HEK293 (cell line): ENCODE measurements around the gene UNC93B1.
"Not testable (repeated sequence)": the region's sequence is repeated elsewhere in the genome, so short reads cannot be mapped to it uniquely, and the experiment has no call there.

ENCODE experiments used
- CTCF ChIA-PET: fragments of 350-600 bp; formaldehyde crosslinking; extraction: SDS; loops from one replicate; lab custom pipeline; 2021; ENCODE audit warnings: antibody characterized with exemption; lab: Yijun Ruan, JAX
- POLR2A ChIA-PET: fragments of 300-600 bp; formaldehyde crosslinking; extraction: SDS; loops from one replicate; lab custom pipeline; 2020; ENCODE audit warnings: antibody characterized with exemption, inconsistent platforms; lab: Yijun Ruan, JAX
- H3K27ac ChIP-seq: fragments of 200-500 bp; sonication (Bioruptor generic); 2 replicates; pipeline ENCODE4 v1.5.1; 2014; ENCODE audit warnings: low read depth, low read length, control low read depth, inconsistent platforms; ENCODE audit errors: extremely low read depth
- H3K36me3 ChIP-seq, 2 experiments: fragments of 200-500 bp in 1 of 2; sonication (Bioruptor generic) in 1 of 2; 1 replicate in 1 of 2; 2 replicates in 1 of 2; pipeline ENCODE4 v1.5.1; 2014 to 2017; ENCODE audit warnings: inconsistent platforms in 2 of 2, low read length in 2 of 2; ENCODE audit not compliant: control insufficient read depth in 2 of 2, insufficient read depth in 1 of 2
- H3K4me1 ChIP-seq: fragments of 200-500 bp; sonication (Bioruptor generic); 2 replicates; pipeline ENCODE4 v1.5.1; 2014; ENCODE audit warnings: mild to moderate bottlenecking, low read length, inconsistent platforms; ENCODE audit not compliant: control insufficient read depth, insufficient read depth
- H3K4me3 ChIP-seq: 2 replicates; pipeline ENCODE4 v1.5.1; 2011; ENCODE audit warnings: low read depth, mild to moderate bottlenecking, control low read depth, low read length, moderate library complexity
- H3K9me3 ChIP-seq: fragments of 200-500 bp; sonication (Bioruptor generic); 2 replicates; pipeline ENCODE4 v1.5.1; 2014; ENCODE audit warnings: low read depth, low read length, inconsistent platforms; ENCODE audit not compliant: control insufficient read depth, insufficient read depth
- ATF2 ChIP-seq: fragments of 450-650 bp; formaldehyde crosslinking; IDR thresholded peaks from 2 replicates; pipeline ENCODE4 v1.5.1; 2016; ENCODE audit warnings: missing biosample characterization, missing genetic modification characterization, low read depth
- PBX3 ChIP-seq: sonication (generic); formaldehyde crosslinking; IDR thresholded peaks from 2 replicates; pipeline ENCODE4 v1.8.1; 2022; ENCODE audit warnings: mild to moderate bottlenecking, moderate library complexity, missing genetic modification reagents
- SCRT2 ChIP-seq: fragments of 450-650 bp; formaldehyde crosslinking; IDR thresholded peaks from 2 replicates; pipeline ENCODE4 v1.5.1; 2016; ENCODE audit warnings: missing biosample characterization, missing genetic modification characterization
- SP2 ChIP-seq: fragments of 450-650 bp; formaldehyde crosslinking; IDR thresholded peaks from 2 replicates; pipeline ENCODE4 v1.5.1; 2016; ENCODE audit warnings: missing biosample characterization, missing genetic modification characterization
- ZBTB26 ChIP-seq: fragments of 450-650 bp; formaldehyde crosslinking; optimal IDR thresholded peaks from 2 replicates; pipeline ENCODE3; 2016; ENCODE audit warnings: missing biosample characterization, mild to moderate bottlenecking, missing genetic modification characterization
- ZNF335 ChIP-seq: fragments of 450-650 bp; formaldehyde crosslinking; conservative IDR thresholded peaks from 2 replicates; pipeline ENCODE4 v1.5.1; 2016; ENCODE audit warnings: missing biosample characterization, missing genetic modification characterization
- ZNF449 ChIP-seq: fragments of 450-650 bp; formaldehyde crosslinking; IDR thresholded peaks from 2 replicates; pipeline ENCODE4 v1.5.1; 2017; ENCODE audit warnings: missing biosample characterization, mild to moderate bottlenecking, missing genetic modification characterization, moderate library complexity
- ZNF629 ChIP-seq: fragments of 450-650 bp; formaldehyde crosslinking; IDR thresholded peaks from 2 replicates; pipeline ENCODE4 v1.5.1; 2017; ENCODE audit warnings: missing biosample characterization, missing genetic modification characterization

Gene UNC93B1

DNA sequence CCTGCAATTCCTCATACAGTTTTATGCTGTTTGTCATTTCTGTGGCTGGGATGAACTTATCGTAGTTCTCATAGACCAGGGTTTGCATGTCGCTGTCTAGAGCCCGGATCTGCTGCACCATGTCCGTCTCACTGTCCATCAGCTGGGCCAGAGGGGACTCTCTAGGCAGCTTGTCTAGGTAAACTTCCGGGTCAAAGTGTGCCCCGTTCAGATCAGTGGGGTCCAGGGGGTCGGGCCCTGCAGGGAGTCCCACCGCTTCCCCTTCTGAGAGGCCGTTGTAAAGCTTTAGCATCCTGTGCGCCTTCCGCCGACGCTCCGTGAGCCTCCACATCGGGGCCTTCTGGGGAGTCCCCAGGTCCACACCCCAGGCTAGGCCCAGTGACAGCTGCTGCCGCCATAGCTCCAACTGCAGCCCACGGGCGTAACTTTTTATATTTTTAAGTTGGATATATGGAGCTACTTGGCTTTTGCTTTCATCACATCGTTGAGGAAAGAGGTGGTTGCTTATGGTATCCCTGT is 38.0 kb downstream of the UNC93B1 start:
- CTCF ChIA-PET = interaction anchor here (0.7 kb wide), 1 partner anchor 74 kb away, joined by 3 read pairs; no protein-coding TSS in a partner anchor
- POLR2A ChIA-PET, H3K9me3 ChIP-seq, H3K4me1 ChIP-seq, H3K4me3 ChIP-seq, H3K36me3 ChIP-seq, H3K27ac ChIP-seq: not testable (repeated sequence)

GRCh38 chr11:67964746-67965145 is 39.2 kb downstream of the UNC93B1 start:
- H3K4me1 ChIP-seq, CTCF ChIA-PET, H3K36me3 ChIP-seq, H3K4me3 ChIP-seq, H3K9me3 ChIP-seq, POLR2A ChIA-PET, H3K27ac ChIP-seq: not testable (repeated sequence)

- ChIA-PET CTCF (interaction anchor here (0.9 kb wide), 1 partner anchor 8 kb away, joined by 3 read pairs; no protein-coding TSS in a partner anchor), POLR2A (interaction anchor here (0.7 kb wide), 1 partner anchor 42 kb away, joined by 4 read pairs; no protein-coding TSS in a partner anchor)
- not testable (repeated sequence) for H3K27ac ChIP-seq, H3K9me3 ChIP-seq, H3K36me3 ChIP-seq, H3K4me1 ChIP-seq, H3K4me3 ChIP-seq
- TF ChIP-seq ZNF449 = peak; percentile 63; the same call in 1 of the 2 replicates
These were observed 40.0 kb downstream of the UNC93B1 start for GRCh38 chr11:67963879-67964278.

DNA sequence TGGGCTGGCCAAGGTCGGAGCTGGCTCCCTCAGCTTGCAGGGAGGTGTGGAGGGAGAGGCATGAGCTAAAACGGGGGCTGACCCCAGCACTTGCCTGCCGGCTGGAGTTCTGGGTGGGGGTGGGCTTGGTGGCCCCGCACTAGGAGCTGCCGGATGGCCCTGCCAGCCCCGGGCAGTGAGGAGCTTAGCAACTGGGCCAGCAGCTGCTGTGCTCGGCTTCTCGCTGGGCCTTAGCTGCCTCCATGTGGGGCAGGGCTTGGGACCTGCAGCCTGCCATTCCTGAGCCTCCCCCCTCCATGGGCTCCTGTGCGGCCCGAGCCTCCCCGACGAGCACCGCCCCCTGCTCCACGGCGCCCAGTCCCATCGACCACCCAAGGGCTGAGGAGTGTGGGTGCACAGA is 40.7 kb downstream of the UNC93B1 start:
- POLR2A ChIA-PET = interaction anchor here (0.8 kb wide), 1 partner anchor 74 kb away, joined by 4 read pairs; no protein-coding TSS in a partner anchor
- not testable (repeated sequence) for H3K4me1 ChIP-seq

GRCh38 chr11:67956236-67956635 is 47.7 kb downstream of the UNC93B1 start:
- H3K4me3 ChIP-seq, H3K4me1 ChIP-seq, H3K9me3 ChIP-seq, H3K36me3 ChIP-seq, H3K27ac ChIP-seq, POLR2A ChIA-PET: not testable (repeated sequence)
- CTCF ChIA-PET = interaction anchor here (0.6 to 1.7 kb wide), 13 partner anchors 8 to 557 kb away, joined by 3 to 5 read pairs (median 4); no protein-coding TSS in a partner anchor

More for the DNA sequence above, 40.7 kb downstream of the UNC93B1 start:
- not testable (repeated sequence) for H3K27ac ChIP-seq, H3K36me3 ChIP-seq, H3K9me3 ChIP-seq, H3K4me3 ChIP-seq
- CTCF ChIA-PET = interaction anchor here (0.6 to 0.7 kb wide), 4 partner anchors 24 to 1815 kb away, joined by 3 to 7 read pairs (median 4); no protein-coding TSS in a partner anchor

GRCh38 chr11:67955461-67956007 is 48.4 kb downstream of the UNC93B1 start:
- peak overlapping the region; percentile 49 for H3K4me3 ChIP-seq
- TF ChIP-seq PBX3 (CRISPR knock-in tag) (0 out of 2 replicates have a peak, but pooled peaks have one; percentile 20), SCRT2 (tag by site-specific recombination) (0 out of 2 replicates have a peak, but pooled peaks have one; percentile 27), SP2 (0 out of 2 replicates have a peak, but pooled peaks have one; percentile 14), ZBTB26 (tag by site-specific recombination) (peak; percentile 78), ATF2 (tag by site-specific recombination) (0 out of 2 replicates have a peak, but pooled peaks have one; percentile 11), ZNF629 (tag by site-specific recombination) (0 out of 2 replicates have a peak, but pooled peaks have one; percentile 26), ZNF335 (tag by site-specific recombination) (peak; percentile 75)
- CTCF ChIA-PET = interaction anchor here (0.6 to 1.7 kb wide), 16 partner anchors 8 to 651 kb away, joined by 3 to 5 read pairs (median 4); no protein-coding TSS in a partner anchor
- H3K36me3 ChIP-seq, H3K4me1 ChIP-seq, H3K27ac ChIP-seq, H3K9me3 ChIP-seq, POLR2A ChIA-PET: not testable (repeated sequence)

DNA sequence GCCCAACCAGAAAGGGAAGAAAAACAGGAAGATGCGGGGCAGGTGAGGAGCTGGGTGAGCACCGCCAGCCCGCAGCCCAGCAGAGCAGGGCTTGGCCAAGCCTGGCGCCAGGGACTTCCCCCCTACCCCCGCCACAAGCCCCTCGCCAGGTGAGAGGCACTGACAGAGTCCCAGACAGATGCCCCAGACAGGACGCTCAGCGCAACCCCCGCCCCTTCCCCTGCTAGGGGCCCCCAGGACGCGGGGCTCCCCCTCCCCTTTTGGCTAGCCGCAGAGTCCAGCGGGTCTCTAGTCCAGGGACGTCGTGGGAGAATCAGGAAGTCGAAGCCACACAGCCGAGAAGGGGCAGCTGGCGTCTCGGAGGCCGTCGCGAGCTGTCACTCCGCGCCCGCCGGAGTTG is 48.9 kb downstream of the UNC93B1 start:
- H3K27ac ChIP-seq, H3K9me3 ChIP-seq, H3K4me1 ChIP-seq, H3K36me3 ChIP-seq, POLR2A ChIA-PET: not testable (repeated sequence)
- CTCF ChIA-PET = interaction anchor here (0.6 to 1.7 kb wide), 7 partner anchors 9 to 651 kb away, joined by 3 to 5 read pairs (median 4); no protein-coding TSS in a partner anchor
- H3K4me3 ChIP-seq = peak overlapping the region; percentile 49
